KOPT-K1 (cell line): ENCODE measurements around the gene PATJ.
"Not testable (repeated sequence)": the region's sequence is repeated elsewhere in the genome, so short reads cannot be mapped to it uniquely, and the experiment has no call there.

Source experiments
- H3K27ac ChIP-seq: fragments of 200-600 bp; sonication (generic); 2 replicates; pipeline ENCODE4 v1.5.1; 2016; ENCODE audit warnings: antibody characterized with exemption, mild to moderate bottlenecking, low read depth, low read length; ENCODE audit not compliant: poor library complexity, severe bottlenecking
- H3K36me3 ChIP-seq: fragments of 200-600 bp; sonication (generic); 2 replicates; pipeline ENCODE4 v1.5.1; 2017; ENCODE audit warnings: antibody characterized with exemption, mild to moderate bottlenecking, low read length, moderate library complexity; ENCODE audit not compliant: insufficient read depth
- H3K9me3 ChIP-seq: fragments of 200-600 bp; sonication (generic); 2 replicates; pipeline ENCODE4 v1.5.1; 2017; ENCODE audit warnings: antibody characterized with exemption, low read length, mild to moderate bottlenecking; ENCODE audit not compliant: insufficient read depth, poor library complexity, severe bottlenecking

PATJ gene

GRCh38 chr1:61836649-61837048, 94.4 kb downstream of the PATJ start:
- Histone ChIP-seq H3K9me3 (no peaks in the 10 kb centered on the region), H3K36me3 (no peaks in the 10 kb centered on the region), H3K27ac (no peak overlapping the region)

GRCh38 chr1:61837607-61838006, 95.3 kb downstream of the PATJ start:
- H3K27ac ChIP-seq, H3K36me3 ChIP-seq, H3K9me3 ChIP-seq: not testable (repeated sequence)

GRCh38 chr1:61839679-61840078, 97.4 kb downstream of the PATJ start:
- H3K36me3 ChIP-seq: no peaks in the 10 kb centered on the region
- no peak overlapping the region for H3K27ac ChIP-seq
- no peaks in the 10 kb centered on the region for H3K9me3 ChIP-seq

- H3K9me3 ChIP-seq: no peaks in the 10 kb centered on the region
- no peak overlapping the region for H3K27ac ChIP-seq
- H3K36me3 ChIP-seq: no peaks in the 10 kb centered on the region
These were observed 99.8 kb downstream of the PATJ start for GRCh38 chr1:61842036-61842435.

GRCh38 chr1:61842863-61843514, 100.7 kb downstream of the PATJ start:
- H3K36me3 ChIP-seq: no peaks in the 10 kb centered on the region
- H3K9me3 ChIP-seq: no peaks in the 10 kb centered on the region
- H3K27ac ChIP-seq: no peak overlapping the region

GRCh38 chr1:61844006-61844405, 101.7 kb downstream of the PATJ start:
- Histone ChIP-seq H3K9me3 (no peaks in the 10 kb centered on the region), H3K36me3 (no peaks in the 10 kb centered on the region), H3K27ac (no peak overlapping the region)

- H3K27ac ChIP-seq, H3K36me3 ChIP-seq, H3K9me3 ChIP-seq: not testable (repeated sequence)
These were observed 102.4 kb downstream of the PATJ start for GRCh38 chr1:61844664-61845063.

GRCh38 chr1:61851235-61851634, 109.0 kb downstream of the PATJ start:
- no peak overlapping the region for H3K27ac ChIP-seq
- H3K9me3 ChIP-seq: no peaks in the 10 kb centered on the region
- no peaks in the 10 kb centered on the region for H3K36me3 ChIP-seq

GRCh38 chr1:61851849-61852669, 109.8 kb downstream of the PATJ start:
- Histone ChIP-seq H3K9me3 (no peaks in the 10 kb centered on the region), H3K27ac (no peak overlapping the region), H3K36me3 (no peaks in the 10 kb centered on the region)

GRCh38 chr1:61852670-61853015, 110.4 kb downstream of the PATJ start:
- H3K36me3 ChIP-seq: no peaks in the 10 kb centered on the region
- no peak overlapping the region for H3K27ac ChIP-seq
- H3K9me3 ChIP-seq: no peaks in the 10 kb centered on the region

GRCh38 chr1:61853583-61853982, 111.3 kb downstream of the PATJ start:
- no peaks in the 10 kb centered on the region for H3K9me3 ChIP-seq
- H3K27ac ChIP-seq: no peak overlapping the region
- no peaks in the 10 kb centered on the region for H3K36me3 ChIP-seq

GRCh38 chr1:61864489-61864888, 122.2 kb downstream of the PATJ start:
- Histone ChIP-seq H3K27ac (no peak overlapping the region), H3K36me3 (no peaks in the 10 kb centered on the region)

GRCh38 chr1:61865646-61866220, 123.5 kb downstream of the PATJ start:
- H3K36me3 ChIP-seq: no peaks in the 10 kb centered on the region
- no peak overlapping the region for H3K27ac ChIP-seq
- peaks cover 10% of the 10 kb centered on the region for H3K9me3 ChIP-seq

More at GRCh38 chr1:61864489-61864888, 122.2 kb downstream of the PATJ start:
- H3K9me3 ChIP-seq: no peaks in the 10 kb centered on the region

GRCh38 chr1:61869691-61870109, 127.4 kb downstream of the PATJ start:
- peaks cover 16% of the 10 kb centered on the region for H3K9me3 ChIP-seq
- H3K27ac ChIP-seq: no peak overlapping the region
- H3K36me3 ChIP-seq: no peaks in the 10 kb centered on the region

GRCh38 chr1:61872206-61872605, 129.9 kb downstream of the PATJ start:
- Histone ChIP-seq H3K27ac (no peak overlapping the region), H3K36me3 (no peaks in the 10 kb centered on the region), H3K9me3 (peaks cover 16% of the 10 kb centered on the region)
